H1 (cell line): ENCODE measurements around the gene LCN9. TPM values are rescaled to one million over a fixed set of nuclear protein-coding genes. Genes with fewer than 3 reads are reported as not detected.

Source experiments
- CTCF ChIA-PET: fragments of 300-600 bp; sonication (Branson Sonifier 250); formaldehyde crosslinking; loops from one replicate; lab custom pipeline; 2021; ENCODE audit not compliant: partially characterized antibody; lab: Charles Lee
- POLR2A ChIA-PET: fragments of 300-600 bp; sonication (Branson Sonifier 250); formaldehyde crosslinking; loops from one replicate; lab custom pipeline; 2021; ENCODE audit warnings: inconsistent platforms; ENCODE audit not compliant: partially characterized antibody; lab: Charles Lee
- DNase-seq, 2 experiments: peaks; one replicate each; pipeline versions ENCODE4 v3.0.0 to v3.0.0-alpha.2; 2010 to 2022; ENCODE audit warnings: low spot score in 2 of 2, low read depth in 1 of 2, mixed read lengths in 1 of 2
- FAIRE-seq: peaks from 2 replicates; lab custom pipeline; 2011; peaks lifted over from hg19 to GRCh38; lab: Jason Lieb, UNC
- H2AFZ ChIP-seq: 2 replicates; pipeline ENCODE4 v1.8.1; 2012; ENCODE audit warnings: low read length, inconsistent platforms
- H2AK5ac ChIP-seq: 2 replicates; pipeline ENCODE4 v1.6.1; 2013; ENCODE audit warnings: low read depth, low read length
- H2BK120ac ChIP-seq: replicated peaks from 2 replicates; pipeline ENCODE3; 2013; ENCODE audit warnings: low read depth, low read length, inconsistent platforms
- H2BK12ac ChIP-seq: 2 replicates; pipeline ENCODE4 v1.6.1; 2013; ENCODE audit warnings: low read depth, low read length
- H2BK15ac ChIP-seq: 2 replicates; pipeline ENCODE4 v1.6.1; 2013; ENCODE audit warnings: low read length
- H2BK20ac ChIP-seq: 2 replicates; pipeline ENCODE4 v1.6.1; 2013; ENCODE audit warnings: low read length
- H2BK5ac ChIP-seq: 2 replicates; pipeline ENCODE4 v1.6.1; 2013; ENCODE audit warnings: low read depth, low read length
- H3K14ac ChIP-seq: 2 replicates; pipeline ENCODE4 v1.6.1; 2013; ENCODE audit warnings: inconsistent platforms; ENCODE audit not compliant: insufficient read length
- H3K18ac ChIP-seq: 2 replicates; pipeline ENCODE4 v1.6.1; 2013; ENCODE audit warnings: low read length; ENCODE audit errors: extremely low read depth
- H3K23ac ChIP-seq: 2 replicates; pipeline ENCODE4 v1.6.1; 2013; ENCODE audit warnings: inconsistent platforms; ENCODE audit not compliant: insufficient read length
- H3K23me2 ChIP-seq: 2 replicates; pipeline ENCODE4 v1.6.1; 2013; ENCODE audit warnings: low read depth, low read length
- H3K27ac ChIP-seq: 2 replicates; pipeline ENCODE4 v1.6.1; 2011; ENCODE audit warnings: low read depth, low read length, inconsistent platforms
- H3K27me3 ChIP-seq, 4 experiments: replicated peaks in 1 of 4; 1 replicate in 1 of 4; 2 replicates in 3 of 4; pipeline versions ENCODE4 v1.6.1 to v1.8.1; 2011 to 2013; ENCODE audit warnings: low read length in 3 of 4, mild to moderate bottlenecking in 3 of 4, inconsistent platforms in 2 of 4, mixed read lengths in 2 of 4, moderate library complexity in 1 of 4; ENCODE audit not compliant: control insufficient read depth in 3 of 4, insufficient read depth in 3 of 4; ENCODE audit errors: extremely low read depth in 1 of 4
- H3K36me3 ChIP-seq, 4 experiments: 2 replicates each; pipeline versions ENCODE4 v1.6.1 to v1.8.1; 2011 to 2013; ENCODE audit warnings: mild to moderate bottlenecking in 4 of 4, low read length in 3 of 4, moderate library complexity in 2 of 4, control low read depth in 1 of 4, inconsistent platforms in 1 of 4; ENCODE audit not compliant: insufficient read depth in 4 of 4, control insufficient read depth in 2 of 4
- H3K4ac ChIP-seq: replicated peaks from 2 replicates; pipeline ENCODE3; 2013; ENCODE audit warnings: low read length, low read depth, mixed read lengths, inconsistent platforms; ENCODE audit not compliant: insufficient read length
- H3K4me1 ChIP-seq, 4 experiments: replicated peaks in 1 of 4; 1 replicate in 1 of 4; 2 replicates in 3 of 4; pipeline versions ENCODE4 v1.6.1 to v1.8.1; 2011 to 2013; ENCODE audit warnings: low read length in 3 of 4, inconsistent platforms in 2 of 4, mixed read lengths in 1 of 4; ENCODE audit not compliant: insufficient read depth in 4 of 4, control insufficient read depth in 3 of 4
- H3K4me2 ChIP-seq, 2 experiments: 2 replicates each; pipeline versions ENCODE4 v1.6.1 to v1.8.1; 2011 to 2013; ENCODE audit warnings: low read depth in 2 of 2, low read length in 2 of 2, control low read depth in 1 of 2, inconsistent platforms in 1 of 2, mild to moderate bottlenecking in 1 of 2; ENCODE audit not compliant: insufficient read depth in 1 of 2
- H3K4me3 ChIP-seq, 4 experiments: fragments of 200-600, 300-600 bp in 1 of 4; sonication (generic), shearing (Covaris generic), sonication (Bioruptor Twin) in 1 of 4; 2 replicates each; pipeline versions ENCODE4 v1.5.1 to v1.8.1; 2011 to 2016; ENCODE audit warnings: low read length in 4 of 4, low read depth in 3 of 4, control low read depth in 2 of 4, inconsistent platforms in 2 of 4, mild to moderate bottlenecking in 2 of 4, mixed read lengths in 1 of 4, moderate library complexity in 1 of 4; ENCODE audit not compliant: insufficient read depth in 2 of 4; ENCODE audit errors: extremely low read depth in 1 of 4
- H3K56ac ChIP-seq: replicated peaks from 2 replicates; pipeline ENCODE3; 2013; ENCODE audit warnings: low read depth, mild to moderate bottlenecking, mixed read lengths, low read length, inconsistent platforms; ENCODE audit not compliant: insufficient read length
- H3K79me1 ChIP-seq: 2 replicates; pipeline ENCODE4 v1.6.1; 2013; ENCODE audit warnings: low read depth, low read length, control low read depth
- H3K79me2 ChIP-seq, 2 experiments: 2 replicates each; pipeline versions ENCODE4 v1.6.1 to v1.8.1; 2012 to 2013; ENCODE audit warnings: low read length in 2 of 2, mild to moderate bottlenecking in 2 of 2, inconsistent platforms in 1 of 2; ENCODE audit not compliant: insufficient read depth in 2 of 2, control insufficient read depth in 1 of 2
- H3K9ac ChIP-seq, 4 experiments: replicated peaks in 1 of 4; 1 replicate in 1 of 4; 2 replicates in 3 of 4; pipeline versions ENCODE4 v1.6.1 to v1.8.1; 2011 to 2013; ENCODE audit warnings: low read depth in 3 of 4, low read length in 3 of 4, control low read depth in 2 of 4, mild to moderate bottlenecking in 2 of 4, moderate library complexity in 2 of 4, inconsistent platforms in 1 of 4; ENCODE audit errors: extremely low read depth in 1 of 4
- H3K9me3 ChIP-seq, 2 experiments: 2 replicates each; pipeline versions ENCODE4 v1.6.1 to v1.8.1; 2012 to 2013; ENCODE audit warnings: mild to moderate bottlenecking in 2 of 2, moderate library complexity in 2 of 2, control low read depth in 1 of 2, inconsistent platforms in 1 of 2, low read depth in 1 of 2, low read length in 1 of 2, mixed read lengths in 1 of 2; ENCODE audit not compliant: insufficient read depth in 2 of 2
- H4K20me1 ChIP-seq, 2 experiments: replicated peaks in 1 of 2; 2 replicates each; pipeline versions ENCODE3 to v1.8.1; 2011 to 2013; ENCODE audit warnings: inconsistent platforms in 2 of 2, low read length in 2 of 2, mild to moderate bottlenecking in 1 of 2; ENCODE audit not compliant: insufficient read depth in 2 of 2, control insufficient read depth in 1 of 2
- H4K5ac ChIP-seq: 2 replicates; pipeline ENCODE4 v1.6.1; 2013; ENCODE audit warnings: low read length, low read depth, mixed read lengths, inconsistent platforms; ENCODE audit not compliant: insufficient read length
- H4K8ac ChIP-seq: 2 replicates; pipeline ENCODE4 v1.8.0; 2013; ENCODE audit warnings: mild to moderate bottlenecking, moderate library complexity, low read length, inconsistent platforms; ENCODE audit not compliant: insufficient read depth; ENCODE audit errors: extremely low read depth
- H4K91ac ChIP-seq: replicated peaks from 2 replicates; pipeline ENCODE3; 2013; ENCODE audit warnings: low read length, mixed read lengths, inconsistent platforms; ENCODE audit not compliant: insufficient read length
- CBX8 ChIP-seq: fragments of 300-800, 300-1000 bp; sonication (generic); IDR thresholded peaks from 2 replicates; pipeline ENCODE4 v1.7.1; 2016; ENCODE audit warnings: low read depth, low read length, borderline replicate concordance
- CTBP2 ChIP-seq: IDR thresholded peaks from 2 replicates; pipeline ENCODE4 v1.7.0; 2011; ENCODE audit warnings: borderline replicate concordance, mild to moderate bottlenecking, moderate library complexity, mixed read lengths, low read length; ENCODE audit not compliant: insufficient read depth, insufficient read length
- FOSL1 ChIP-seq: IDR thresholded peaks from 2 replicates; pipeline ENCODE4 v1.6.1; 2011; ENCODE audit warnings: mild to moderate bottlenecking, low read depth, low read length, moderate library complexity; ENCODE audit not compliant: insufficient read depth
- GTF2F1 ChIP-seq: IDR thresholded peaks from 2 replicates; pipeline ENCODE4 v1.6.1; 2012; ENCODE audit warnings: low read depth, low read length, improper control_type of control experiment, borderline replicate concordance
- JUND ChIP-seq: IDR thresholded peaks from 2 replicates; pipeline ENCODE4 v1.6.1; 2011; ENCODE audit warnings: mild to moderate bottlenecking, improper control_type of control experiment, low read length
- KDM5A ChIP-seq: fragments of 200-600 bp; IDR thresholded peaks from 2 replicates; pipeline ENCODE4 v1.7.1; 2012; ENCODE audit warnings: mild to moderate bottlenecking, low read length, inconsistent platforms, mixed read lengths
- NRF1 ChIP-seq: IDR thresholded peaks from 2 replicates; pipeline ENCODE4 v1.6.1; 2011; ENCODE audit warnings: mild to moderate bottlenecking, low read depth, low read length, improper control_type of control experiment
- RAD21 ChIP-seq, 2 experiments: IDR thresholded peaks in 1 of 2; conservative IDR thresholded peaks in 1 of 2; 2 replicates each; pipeline ENCODE4 v1.6.1; 2011; ENCODE audit warnings: low read depth in 2 of 2, low read length in 2 of 2, improper control_type of control experiment in 1 of 2, inconsistent platforms in 1 of 2, mild to moderate bottlenecking in 1 of 2, moderate library complexity in 1 of 2
- TBP ChIP-seq: IDR thresholded peaks from 2 replicates; pipeline ENCODE4 v1.6.1; 2011; ENCODE audit warnings: low read depth, low read length, improper control_type of control experiment
- WGBS, 2 experiments: shearing (Covaris generic) in 1 of 2; methylation state at CpG; one replicate each; pipeline versions ENCODE4 v1.1.6 to v1.1.7; 2013 to 2015; ENCODE audit warnings: low lambda C conversion rate in 2 of 2, mixed read lengths in 2 of 2, inconsistent platforms in 1 of 2, low coverage in 1 of 2, missing lambda C conversion rate in 1 of 2; ENCODE audit not compliant: insufficient replicate concordance in 2 of 2, insufficient coverage in 1 of 2, insufficient read length in 1 of 2; ENCODE audit errors: extremely low coverage in 1 of 2, missing lambda C conversion rate in 1 of 2; 5-methylcytosine and 5-hydroxymethylcytosine counted together
- polyA plus RNA-seq, 7 experiments: library from polyadenylated mRNA; depleted of rRNA in 3 of 7; stranded (reverse) in 5 of 7; unstranded in 2 of 7; fragments of >200 nt in 5 of 7; fragments of 200-250 nt in 2 of 7; gene quantifications; 1 replicate in 5 of 7; 2 replicates in 1 of 7; 4 replicates in 1 of 7; pipeline versions ENCODE4 v1.2.1 to v1.2.3, GENCODE V29; 2011 to 2013; ENCODE audit warnings: missing spikeins in 2 of 7, mixed read lengths in 2 of 7
- total RNA-seq: library from RNA; stranded (reverse); fragmentation: NEBNext Ultra II Directional; extraction: Animal tissue kit (Norgen Biotek cat#: 25700); gene quantifications from 2 replicates; pipeline ENCODE4 v1.2.1, GENCODE V29; 2021

Gene LCN9
- total and polyA plus RNA-seq, 2 of the 8 experiments (the other 6 are each of a cell fraction or from before 2014, with no cell fraction given): 2.3 to 3.1 TPM

- Histone ChIP-seq H2AK5ac (no peak overlapping the region), H3K36me3 (no peaks in the 10 kb centered on the region), H4K5ac (no peak overlapping the region), H2BK5ac (no peak overlapping the region), H3K14ac (no peak overlapping the region), H3K4ac (no peak overlapping the region), H4K91ac (no peak overlapping the region), H3K4me3 (peak overlapping the region in 3 of 4 experiments; percentile 47 to 52 (median 47); a peak in 3 of 8 replicates), H2BK12ac (no peak overlapping the region), H3K79me2 (no peaks in the 10 kb centered on the region), H3K56ac (no peak overlapping the region), H3K79me1 (no peaks in the 10 kb centered on the region), H3K23me2 (no peaks in the 10 kb centered on the region), H3K4me2 (peak overlapping the region; percentile 52 to 80), H3K23ac (no peak overlapping the region), H3K27me3 (peaks cover 0 to 25% (median 21%) of the 10 kb centered on the region in 4 experiments; a peak in 6 of 7 replicates)
- WGBS, 2 experiments: 46% methylated on average over 20 of the region's 23 CpGs; no CpG with 5 or more reads in 1 of the 2 experiments
- DNase-seq: no peak
- no peak for TF ChIP-seq GTF2F1
- no peak for TF ChIP-seq KDM5A
- no peak for TF ChIP-seq NRF1
- TF ChIP-seq RAD21 (IDR thresholded peaks at IDR 0.05 in 1 of 2, conservative IDR thresholded peaks at IDR 0.05 in 1 of 2; ENCODE audit: low read depth in 2 of 2, low read length in 2 of 2): no peak
- TF ChIP-seq FOSL1: no peak
- TF ChIP-seq CTBP2: no peak
- no peak for TF ChIP-seq TBP
- TF ChIP-seq JUND: no peak
- TF ChIP-seq CBX8: no peak
- TF ChIP-seq, all 59 proteins: peak for 0
- H3K4me1 ChIP-seq: peaks cover 0 to 3% (median 1%) of the 10 kb centered on the region in 4 experiments; a peak in 2 of 7 replicates
- H3K18ac ChIP-seq: no peak overlapping the region
- CTCF ChIA-PET: interaction anchor here (0.7 to 1.4 kb wide), 4 partner anchors 68 to 1017 kb away, joined by 3 to 4 read pairs (median 3); no protein-coding TSS in a partner anchor
- no peak overlapping the region for H2AFZ ChIP-seq
- H4K20me1 ChIP-seq: peaks cover 4 to 10% of the 10 kb centered on the region in 2 experiments
- POLR2A ChIA-PET: interaction anchor here (1.7 kb wide), 1 partner anchor 11 kb away, joined by 7 read pairs; no protein-coding TSS in a partner anchor
- no peak overlapping the region for H3K9ac ChIP-seq
- H3K27ac ChIP-seq: no peak overlapping the region
- no peak overlapping the region for H2BK120ac ChIP-seq
- FAIRE-seq: no peak
- no peak overlapping the region for H2BK15ac ChIP-seq
- no peaks in the 10 kb centered on the region for H3K9me3 ChIP-seq
- H2BK20ac ChIP-seq: no peak overlapping the region
- H4K8ac ChIP-seq: no peak overlapping the region
These were observed 52.0 kb downstream of the LCN9 start for GRCh38 chr9:135715056-135715595.
